H9 (cell line): Measurements from ENCODE around the gene NOL7. TPM values are rescaled to one million over a fixed set of nuclear protein-coding genes. Genes with fewer than 3 reads are reported as not detected.

Experiments used
- DNase-seq: peaks from one replicate; pipeline ENCODE4 v3.0.0-alpha.2; 2017
- H2AFZ ChIP-seq: one replicate; pipeline ENCODE4 v1.6.1; 2013; ENCODE audit warnings: mild to moderate bottlenecking, low read length, control low read depth, moderate library complexity
- H2AK5ac ChIP-seq: 2 replicates; pipeline ENCODE4 v1.6.1; 2013; ENCODE audit warnings: low read length, control low read depth, mixed read lengths; ENCODE audit not compliant: insufficient read length
- H2BK120ac ChIP-seq: one replicate; pipeline ENCODE4 v1.6.1; 2013; ENCODE audit warnings: low read depth, mild to moderate bottlenecking, low read length, control low read depth, inconsistent platforms; ENCODE audit not compliant: poor library complexity, severe bottlenecking
- H2BK12ac ChIP-seq: 2 replicates; pipeline ENCODE4 v1.6.1; 2013; ENCODE audit warnings: low read length, control low read depth, mixed read lengths, low read depth; ENCODE audit not compliant: insufficient read length
- H2BK15ac ChIP-seq: 2 replicates; pipeline ENCODE4 v1.6.1; 2013; ENCODE audit warnings: low read depth, low read length, control low read depth
- H2BK20ac ChIP-seq: one replicate; pipeline ENCODE4 v1.6.1; 2013; ENCODE audit warnings: low read depth, mild to moderate bottlenecking, low read length, control low read depth, inconsistent platforms; ENCODE audit not compliant: poor library complexity, severe bottlenecking
- H2BK5ac ChIP-seq: 2 replicates; pipeline ENCODE4 v1.6.1; 2013; ENCODE audit warnings: low read length, control low read depth, mixed read lengths; ENCODE audit not compliant: insufficient read length
- H3K14ac ChIP-seq: 2 replicates; pipeline ENCODE4 v1.6.1; 2013; ENCODE audit warnings: low read length, control low read depth; ENCODE audit not compliant: insufficient read depth
- H3K18ac ChIP-seq: 2 replicates; pipeline ENCODE4 v1.6.1; 2013; ENCODE audit warnings: low read depth, mild to moderate bottlenecking, mixed read lengths, low read length, control low read depth; ENCODE audit not compliant: insufficient read length
- H3K23ac ChIP-seq: 2 replicates; pipeline ENCODE4 v1.6.1; 2013; ENCODE audit warnings: low read length, control low read depth, mixed read lengths, low read depth; ENCODE audit not compliant: insufficient read length
- H3K23me2 ChIP-seq: 2 replicates; pipeline ENCODE4 v1.6.1; 2013; ENCODE audit warnings: low read depth, mild to moderate bottlenecking, mixed read lengths, low read length, control low read depth; ENCODE audit not compliant: insufficient read length, poor library complexity, severe bottlenecking
- H3K27ac ChIP-seq: 2 replicates; pipeline ENCODE4 v1.5.1; 2013; ENCODE audit warnings: low read length, control low read depth, mixed read lengths, low read depth; ENCODE audit not compliant: insufficient read length
- H3K27me3 ChIP-seq: 2 replicates; pipeline ENCODE4 v1.6.1; 2013; ENCODE audit warnings: low read length, control low read depth, inconsistent platforms; ENCODE audit not compliant: insufficient read depth
- H3K4ac ChIP-seq: 2 replicates; pipeline ENCODE4 v1.6.1; 2013; ENCODE audit warnings: low read depth, mild to moderate bottlenecking, control low read depth, inconsistent platforms, low read length, moderate library complexity
- H3K4me1 ChIP-seq: 2 replicates; pipeline ENCODE4 v1.6.1; 2013; ENCODE audit warnings: low read length, control low read depth, inconsistent platforms; ENCODE audit not compliant: insufficient read depth
- H3K4me2 ChIP-seq: 2 replicates; pipeline ENCODE4 v1.6.1; 2013; ENCODE audit warnings: low read length, control low read depth, mixed read lengths; ENCODE audit not compliant: insufficient read length, insufficient read depth
- H3K56ac ChIP-seq: 2 replicates; pipeline ENCODE4 v1.6.1; 2013; ENCODE audit warnings: low read depth, mild to moderate bottlenecking, mixed read lengths, low read length, control low read depth; ENCODE audit not compliant: insufficient read length
- H3K79me1 ChIP-seq: 2 replicates; pipeline ENCODE4 v1.6.1; 2013; ENCODE audit warnings: low read depth, mild to moderate bottlenecking, moderate library complexity, low read length, control low read depth, inconsistent platforms; ENCODE audit not compliant: insufficient read depth, poor library complexity, severe bottlenecking
- H3K79me2 ChIP-seq: 2 replicates; pipeline ENCODE4 v1.6.1; 2013; ENCODE audit warnings: low read length, control low read depth, inconsistent platforms; ENCODE audit not compliant: insufficient read depth
- H3K9ac ChIP-seq: 2 replicates; pipeline ENCODE4 v1.6.1; 2013; ENCODE audit warnings: low read length, control low read depth, mixed read lengths; ENCODE audit not compliant: insufficient read length; ENCODE audit errors: extremely low read depth
- H3K9me3 ChIP-seq: one replicate; pipeline ENCODE4 v1.6.1; 2013; ENCODE audit warnings: low read depth, low read length, inconsistent platforms; ENCODE audit not compliant: control insufficient read depth
- H3T11ph ChIP-seq: one replicate; pipeline ENCODE4 v1.6.1; 2013; ENCODE audit warnings: mild to moderate bottlenecking, low read length, control low read depth, inconsistent platforms
- H4K20me1 ChIP-seq: one replicate; pipeline ENCODE4 v1.6.1; 2013; ENCODE audit not compliant: control insufficient read depth, insufficient read length, insufficient read depth
- H4K5ac ChIP-seq: 2 replicates; pipeline ENCODE4 v1.6.1; 2013; ENCODE audit warnings: low read depth, mild to moderate bottlenecking, mixed read lengths, low read length, control low read depth; ENCODE audit not compliant: insufficient read length
- H4K8ac ChIP-seq: replicated peaks from 2 replicates; pipeline ENCODE4 v1.6.1; 2013; ENCODE audit warnings: low read length, control low read depth, mixed read lengths, low read depth; ENCODE audit not compliant: insufficient read length
- H4K91ac ChIP-seq: 2 replicates; pipeline ENCODE4 v1.6.1; 2013; ENCODE audit warnings: low read depth, mild to moderate bottlenecking, moderate library complexity, mixed read lengths, low read length, control low read depth; ENCODE audit not compliant: insufficient read length
- H3K27ac Mint-ChIP-seq, 3 experiments: 2 replicates in 2 of 3; 3 replicates in 1 of 3; pipeline ENCODE4 v1.8.0; 2020 to 2021; ENCODE audit warnings: mixed read lengths in 3 of 3, mild to moderate bottlenecking in 1 of 3, moderate library complexity in 1 of 3
- H3K27me3 Mint-ChIP-seq: 2 replicates; pipeline ENCODE4 v1.8.0; 2021; ENCODE audit warnings: low read depth, mild to moderate bottlenecking, moderate library complexity, mixed read lengths
- H3K36me3 Mint-ChIP-seq, 3 experiments: 2 replicates in 2 of 3; 3 replicates in 1 of 3; pipeline ENCODE4 v1.8.0; 2020 to 2021; ENCODE audit warnings: low read depth in 3 of 3, mixed read lengths in 3 of 3; ENCODE audit not compliant: insufficient read depth in 1 of 3
- H3K4me1 Mint-ChIP-seq, 2 experiments: 2 replicates each; pipeline ENCODE4 v1.8.0; 2020; ENCODE audit warnings: mixed read lengths in 2 of 2
- H3K4me3 Mint-ChIP-seq, 2 experiments: 2 replicates in 1 of 2; 3 replicates in 1 of 2; pipeline ENCODE4 v1.8.0; 2020 to 2021; ENCODE audit warnings: mild to moderate bottlenecking in 2 of 2, mixed read lengths in 2 of 2, moderate library complexity in 1 of 2
- H3K9me3 Mint-ChIP-seq, 2 experiments: 2 replicates in 1 of 2; 3 replicates in 1 of 2; pipeline ENCODE4 v1.8.0; 2020; ENCODE audit warnings: mild to moderate bottlenecking in 2 of 2, mixed read lengths in 2 of 2, moderate library complexity in 1 of 2
- CTCF ChIP-seq: fragments of 200-600 bp; sonication (generic); conservative IDR thresholded peaks from 3 replicates; pipeline ENCODE4 v1.8.0; 2021; ENCODE audit warnings: antibody characterized with exemption, mild to moderate bottlenecking
- WGBS: extraction: QIAGEN DNeasy Blood & Tissue Kit; methylation state at CpG from one replicate; pipeline ENCODE4 v1.1.7; 2013; ENCODE audit warnings: missing lambda C conversion rate, low lambda C conversion rate, mixed read lengths; ENCODE audit not compliant: insufficient read length; ENCODE audit errors: extremely low coverage; 5-methylcytosine and 5-hydroxymethylcytosine counted together
- total RNA-seq: library from RNA; stranded (reverse); gene quantifications from 2 replicates; pipeline ENCODE4 v1.2.1, GENCODE V29; 2021

NOL7 gene
- total RNA-seq, 1 experiment from 2014 or later = 72.1 TPM

GRCh38 chr6:13666194-13667105 is 51.3 kb downstream of the NOL7 start:
- Histone ChIP-seq H2BK15ac (no peak overlapping the region), H4K91ac (no peak overlapping the region), H4K8ac (no peak overlapping the region), H3K27ac (no peak overlapping the region), H2AK5ac (no peak overlapping the region), H2BK20ac (no peak overlapping the region), H2BK5ac (no peak overlapping the region), H3K79me1 (peaks cover 2% of the 10 kb centered on the region), H3K4me1 (no peaks in the 10 kb centered on the region; the same call in 1 of the 2 replicates), H3K9ac (no peak overlapping the region), H3K14ac (no peak overlapping the region), H4K20me1 (no peaks in the 10 kb centered on the region), H2BK12ac (no peak overlapping the region), H3K18ac (no peak overlapping the region), H3K9me3 (no peaks in the 10 kb centered on the region), H3T11ph (no peak overlapping the region), H2BK120ac (no peak overlapping the region), H3K23me2 (no peaks in the 10 kb centered on the region), H3K4me2 (no peak overlapping the region), H3K23ac (no peak overlapping the region), H4K5ac (no peak overlapping the region), H3K4ac (no peak overlapping the region), H3K79me2 (peaks cover 2% of the 10 kb centered on the region; the same call in 1 of the 2 replicates), H2AFZ (no peak overlapping the region), H3K56ac (no peak overlapping the region), H3K27me3 (no peaks in the 10 kb centered on the region)
- no peak overlapping the region for H3K4me3 Mint-ChIP-seq
- DNase-seq = no peak
- WGBS = no CpG with 5 or more reads among the region's 8 CpGs
- peak overlapping the region in 1 of 3 experiments; percentile 53; a peak in 1 of 7 replicates for H3K27ac Mint-ChIP-seq
- no peaks in the 10 kb centered on the region for H3K27me3 Mint-ChIP-seq
- H3K4me1 Mint-ChIP-seq = peaks cover 32 to 42% of the 10 kb centered on the region in 2 experiments
- H3K9me3 Mint-ChIP-seq = peaks cover 4% of the 10 kb centered on the region in 2 experiments; a peak in 3 of 5 replicates
- H3K36me3 Mint-ChIP-seq = peaks cover 3 to 11% (median 9%) of the 10 kb centered on the region in 3 experiments; a peak in 4 of 7 replicates
- no peak for TF ChIP-seq CTCF
